ENCODE results near the gene TOPBP1.
"Not testable (repeated sequence)": the region's sequence is repeated elsewhere in the genome, so short reads cannot be mapped to it uniquely, and the experiment has no call there.

TOPBP1 gene

DNA sequence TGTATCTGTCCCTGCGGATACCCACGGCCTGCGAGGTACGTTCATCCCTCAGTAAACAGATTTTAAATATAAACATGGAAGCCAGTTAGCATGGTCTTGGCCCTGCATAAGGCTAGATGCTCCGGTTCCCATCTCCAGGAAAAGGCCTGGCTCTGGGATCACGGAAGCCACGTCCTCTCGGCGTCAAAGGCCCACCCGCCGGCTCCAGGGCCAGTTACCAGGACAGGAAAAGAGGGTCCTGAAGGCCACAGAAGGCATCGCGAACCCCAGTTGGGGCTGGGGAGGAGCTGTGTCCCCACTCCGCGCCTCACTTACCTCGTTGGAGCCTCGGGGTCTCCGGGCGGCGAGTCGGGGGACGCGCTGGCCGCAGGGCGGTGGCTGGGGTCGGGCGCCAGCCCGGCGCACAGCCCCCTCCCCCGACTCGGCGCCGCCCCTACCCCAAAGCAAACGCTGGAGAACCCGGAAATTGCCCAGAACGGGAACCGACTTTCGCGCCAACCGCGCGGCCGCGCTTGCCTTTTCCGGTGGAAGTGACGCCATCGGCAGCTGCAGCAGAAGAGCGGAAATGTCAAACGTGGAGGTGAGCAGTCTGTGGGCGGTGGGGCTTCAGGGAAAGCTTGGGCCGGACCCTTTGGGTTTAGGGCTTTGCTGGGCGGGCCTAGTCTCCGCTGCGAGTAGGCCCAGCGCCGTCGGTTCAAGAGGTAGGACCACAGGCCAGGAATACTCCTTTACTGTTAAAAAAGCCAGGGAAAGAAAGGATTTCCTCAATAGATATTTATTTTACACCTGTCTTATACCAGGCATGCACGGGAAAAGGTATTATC is at the start of gene TOPBP1:
Gene TOPBP1 (minus strand): TSS at position 488 of the 824 bp plus-strand sequence. CDS start 814 bp downstream, outside the sequence.
- no peak for FAIRE-seq

- no peak for FAIRE-seq
Observed at GRCh38 chr3:133711013-133711412, 49.3 kb upstream of the TOPBP1 start.

- FAIRE-seq = no peak
Observed at GRCh38 chr3:133709139-133709750, 47.5 kb upstream of the TOPBP1 start.

GRCh38 chr3:133706033-133706432 is 44.3 kb upstream of the TOPBP1 start:
- no peak for FAIRE-seq

DNA sequence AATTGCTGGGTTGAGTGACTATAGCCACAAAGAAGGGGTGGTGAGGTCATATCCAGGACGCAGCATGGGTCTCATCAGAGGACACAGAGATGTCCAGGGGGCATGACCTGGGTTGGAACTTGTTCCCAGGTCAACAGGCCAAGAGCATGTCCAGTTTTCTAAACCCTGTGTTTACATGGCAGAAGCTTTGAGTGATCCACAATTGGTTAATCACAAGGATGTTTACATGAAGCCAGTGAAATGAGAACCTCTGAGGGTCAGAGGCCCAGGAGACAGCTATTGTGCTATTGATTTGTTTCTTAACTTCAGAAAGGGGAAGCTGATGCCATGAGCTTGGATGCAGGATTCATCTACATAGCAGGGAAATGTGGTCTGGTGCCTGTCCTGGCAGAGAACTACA is 42.2 kb upstream of the TOPBP1 start:
- FAIRE-seq = no peak

DNA sequence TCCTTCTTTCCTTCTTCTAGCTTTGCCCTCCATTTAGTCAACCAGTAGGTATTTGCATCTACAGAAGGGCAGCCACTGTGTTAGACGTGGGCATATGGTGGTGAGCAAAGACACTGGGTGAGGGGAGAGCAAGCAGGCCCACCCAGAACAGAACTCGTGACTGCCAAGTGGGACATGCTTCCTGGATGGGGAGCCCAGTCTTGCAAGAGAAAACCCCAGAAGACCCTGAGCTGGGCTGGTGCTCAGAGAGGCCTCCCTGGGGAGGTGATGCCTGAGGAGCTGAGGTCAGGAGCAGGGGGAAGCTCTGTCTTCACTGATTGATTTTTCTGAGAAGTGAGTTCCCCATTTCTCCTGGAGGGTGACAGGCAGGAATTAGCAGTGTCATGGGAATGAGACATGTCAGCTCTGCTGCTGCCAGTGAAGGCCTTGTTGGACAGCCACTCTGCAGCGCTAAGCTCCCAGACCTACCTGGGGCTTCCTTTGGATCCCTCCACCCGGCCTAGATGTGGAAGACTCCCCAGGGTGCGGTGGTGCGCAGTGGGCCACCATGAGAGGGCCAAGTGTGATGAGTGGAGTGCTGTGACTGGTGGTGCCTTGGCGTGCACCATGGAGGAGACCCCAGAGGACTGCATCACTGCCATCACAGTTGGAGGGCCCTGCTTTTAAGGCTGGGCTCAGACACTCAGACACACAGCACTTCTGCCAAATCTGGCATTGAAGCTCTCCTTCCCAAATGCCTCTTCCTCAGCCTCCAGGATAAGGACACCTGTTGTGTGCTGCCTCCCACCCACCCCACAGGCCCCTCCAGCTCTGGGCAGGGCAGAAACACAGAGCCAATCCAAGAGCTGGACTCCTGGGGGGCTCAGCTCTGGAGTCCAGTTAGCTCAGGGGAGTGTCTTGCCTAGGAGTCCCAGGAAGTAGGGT is 40.0 kb upstream of the TOPBP1 start:
- no peak for FAIRE-seq

GRCh38 chr3:133700351-133700750 is 38.6 kb upstream of the TOPBP1 start:
- FAIRE-seq = no peak

DNA sequence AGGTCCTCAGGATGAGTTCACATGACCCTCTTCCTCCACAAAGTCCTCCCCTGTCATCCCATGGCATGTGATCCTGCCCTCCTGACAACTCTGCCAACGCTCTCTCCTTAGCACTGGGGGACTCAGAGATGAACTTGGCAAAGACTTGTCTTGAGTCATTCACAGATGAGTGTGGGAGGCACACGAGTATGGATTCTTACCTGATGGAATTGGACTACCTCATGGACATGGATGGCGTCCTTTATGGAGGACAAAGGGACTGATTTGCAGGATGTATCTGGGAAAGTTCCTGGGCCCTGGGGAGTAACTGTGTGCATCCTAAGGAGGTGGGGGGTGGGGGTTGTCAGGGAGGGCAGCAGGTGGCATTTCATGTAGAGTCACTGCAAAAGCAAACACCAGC is 38.2 kb upstream of the TOPBP1 start:
- FAIRE-seq = no peak

DNA sequence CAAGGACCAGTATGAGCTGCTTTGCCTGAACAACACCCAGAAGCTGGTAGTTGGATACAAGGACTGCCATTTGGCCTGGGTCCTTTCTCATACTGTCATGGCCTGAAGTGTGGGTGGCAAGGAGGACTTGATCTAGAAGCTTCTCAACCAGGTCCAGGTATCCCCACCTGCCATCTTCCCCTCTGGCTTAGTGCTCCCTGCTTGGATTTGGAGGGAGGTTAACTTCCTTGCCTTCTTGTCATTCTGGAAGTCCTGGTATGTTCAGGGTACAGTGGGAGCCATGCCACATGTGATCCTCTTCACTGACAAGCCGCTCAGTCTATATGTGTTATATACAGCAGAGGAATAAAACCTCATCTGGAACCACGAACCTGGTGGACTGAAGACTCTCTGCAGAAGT is 37.7 kb upstream of the TOPBP1 start:
- FAIRE-seq = no peak

DNA sequence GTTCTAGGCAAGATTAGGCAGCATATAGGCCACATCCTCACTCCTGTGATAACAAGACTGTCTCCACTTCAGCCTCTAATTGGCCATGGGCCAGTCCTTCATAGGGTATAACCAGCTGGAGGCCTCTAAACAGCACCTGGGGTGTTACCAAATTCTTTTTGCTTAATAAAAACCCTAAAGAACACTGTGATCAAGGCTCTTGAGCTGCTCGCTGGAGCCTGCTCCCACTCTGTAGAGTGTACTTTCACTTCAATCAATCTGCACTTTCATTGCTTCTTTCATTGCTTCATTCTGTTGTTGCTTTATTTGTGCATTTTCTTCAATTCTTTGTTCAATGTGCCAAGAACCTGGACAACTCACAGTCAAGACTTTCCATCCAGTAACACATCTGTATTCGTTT is 36.2 kb upstream of the TOPBP1 start:
- no peak for FAIRE-seq

GRCh38 chr3:133695560-133696171 is 33.9 kb upstream of the TOPBP1 start:
- FAIRE-seq = no peak

DNA sequence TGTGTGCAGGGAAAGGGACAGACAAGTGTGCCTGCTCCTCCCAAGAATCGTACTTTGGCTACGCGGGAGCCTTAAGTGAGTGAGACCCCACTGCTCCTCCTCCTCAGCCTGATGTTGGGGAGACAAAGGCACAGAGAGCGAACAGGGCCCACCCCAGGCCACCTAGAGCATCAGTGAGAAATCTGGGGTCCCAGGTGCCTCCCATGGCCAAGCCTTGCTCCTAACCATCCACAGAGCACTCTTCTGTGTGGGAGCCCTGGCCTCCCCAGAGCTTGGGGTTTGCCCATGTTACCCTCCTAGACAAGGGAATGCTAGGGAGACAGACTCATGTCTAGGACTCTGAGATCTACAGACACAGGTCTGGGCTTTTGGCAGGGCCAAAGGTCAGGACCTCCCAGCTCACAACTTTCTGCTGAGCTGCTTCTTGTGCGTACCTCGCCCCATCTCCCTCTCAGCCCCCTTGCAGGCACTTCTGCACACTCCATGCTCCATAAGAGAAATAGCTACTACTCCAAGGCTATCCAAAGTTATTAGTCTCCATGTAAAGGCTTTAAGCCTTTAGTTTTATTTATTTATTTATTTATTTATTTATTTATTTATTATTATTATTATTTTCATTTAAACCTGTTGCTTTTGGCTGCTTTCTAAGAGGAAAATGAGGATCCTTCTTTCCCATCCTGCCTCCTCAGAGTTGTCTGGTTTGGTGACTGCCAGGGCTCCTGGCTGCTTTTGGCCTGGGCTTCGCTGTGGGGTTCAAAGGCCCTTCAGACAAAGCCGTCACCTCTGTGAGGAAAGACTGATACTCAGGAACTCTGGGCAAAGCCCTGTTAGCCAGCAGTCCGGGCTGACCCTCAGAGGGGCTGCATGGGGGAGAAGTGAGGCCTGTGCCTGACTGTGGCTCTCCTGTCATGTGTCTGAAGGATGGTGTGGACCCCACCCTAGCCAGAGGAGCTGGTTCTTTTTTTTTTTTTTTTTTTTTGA is 32.8 kb upstream of the TOPBP1 start:
- no peak for FAIRE-seq

- FAIRE-seq = no peak
Observed at GRCh38 chr3:133693821-133694220, 32.1 kb upstream of the TOPBP1 start.

- no peak for FAIRE-seq
Observed at GRCh38 chr3:133692759-133693158, 31.0 kb upstream of the TOPBP1 start.

- FAIRE-seq = no peak
Observed at GRCh38 chr3:133691273-133692107, 29.7 kb upstream of the TOPBP1 start.

DNA sequence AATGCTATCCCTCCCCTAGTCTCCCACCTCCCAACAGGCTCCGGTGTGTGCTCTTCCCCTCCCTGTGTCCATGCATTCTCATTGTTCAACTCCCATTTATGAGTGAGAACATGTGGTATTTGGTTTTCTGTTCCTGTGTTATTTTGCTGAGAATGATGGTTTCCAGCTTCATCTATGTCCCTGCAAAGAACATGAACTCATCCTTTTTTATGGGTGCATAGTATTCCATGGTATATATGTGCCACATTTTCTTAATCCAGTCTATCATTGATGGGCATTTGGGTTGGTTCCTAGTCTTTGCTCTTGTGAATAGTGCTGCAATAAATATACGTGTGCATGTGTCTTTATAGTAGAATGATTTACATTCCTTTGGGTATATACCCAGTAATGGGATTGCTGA is 16.3 kb upstream of the TOPBP1 start:
- FAIRE-seq = not testable (repeated sequence)

DNA sequence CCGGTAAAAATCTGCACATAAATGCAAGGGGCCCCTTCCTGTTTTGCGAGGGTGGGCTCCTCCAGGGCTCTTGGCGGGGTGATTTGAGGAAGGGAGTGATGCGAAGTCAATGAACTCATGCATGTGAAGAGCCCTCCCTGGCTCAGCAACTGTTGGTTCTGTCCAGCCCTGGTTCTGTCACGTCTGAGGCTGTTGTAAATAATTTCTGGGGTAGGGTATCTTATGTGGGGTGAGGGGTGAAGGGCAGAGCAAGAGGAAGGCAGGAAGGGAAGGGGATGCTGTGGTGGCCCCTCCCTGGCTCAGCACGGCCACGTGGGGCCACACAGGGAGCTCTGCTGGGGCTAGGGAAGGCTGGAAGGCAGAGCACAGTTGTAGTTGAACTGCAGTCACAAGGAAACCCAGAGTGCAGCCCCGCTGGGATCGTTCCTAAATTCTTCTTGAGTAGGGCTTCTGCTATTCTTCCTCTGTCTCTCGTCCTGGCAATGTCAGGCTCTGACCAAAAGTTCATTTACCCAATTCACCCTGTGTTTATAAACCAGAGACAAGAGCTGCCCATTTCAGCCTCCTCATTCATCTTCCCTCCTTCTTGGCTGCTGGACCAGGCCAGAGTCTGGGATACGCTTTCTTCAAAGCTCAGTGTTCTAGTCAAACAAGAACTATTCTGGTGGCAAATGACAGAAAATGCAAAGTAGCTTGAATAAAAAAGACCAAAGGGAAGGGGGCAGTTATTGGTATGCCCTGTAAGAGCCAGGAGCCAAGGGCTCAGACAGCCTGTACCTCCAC is 14.8 kb upstream of the TOPBP1 start:
- no peak for FAIRE-seq

DNA sequence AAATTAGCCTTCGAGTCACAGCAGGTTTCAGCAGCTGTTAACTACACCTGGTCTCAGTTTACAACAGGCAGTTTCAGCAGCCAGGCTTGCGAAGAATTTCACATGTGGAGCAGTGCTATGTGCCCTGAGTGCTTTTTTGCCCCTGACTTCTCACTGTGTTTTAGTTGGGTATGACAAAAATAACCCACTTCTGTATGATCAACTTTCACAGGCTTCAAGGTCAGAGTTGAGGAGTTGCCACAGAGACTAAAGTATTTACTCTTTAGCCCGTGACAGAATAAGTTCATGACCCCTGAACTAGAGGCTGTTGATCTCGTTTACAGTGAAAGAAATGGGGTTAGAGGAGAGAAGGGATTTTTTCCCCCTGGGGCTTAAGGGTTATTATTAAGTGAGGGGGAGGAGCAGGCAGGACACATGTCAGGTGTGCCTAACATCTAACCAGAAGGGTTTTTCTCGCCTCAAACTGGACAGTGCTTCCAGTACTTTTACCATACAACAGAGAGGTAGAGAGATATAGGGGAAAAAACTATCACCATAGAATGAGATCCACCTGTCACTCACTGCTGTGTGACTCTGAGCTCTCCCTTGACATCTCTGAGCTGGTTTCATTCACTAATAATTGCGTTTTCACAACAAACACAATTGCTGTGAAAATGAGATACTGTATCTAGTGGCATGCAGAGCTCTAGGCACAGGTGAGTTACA is 14.0 kb upstream of the TOPBP1 start:
- no peak for FAIRE-seq

- FAIRE-seq = no peak
Observed at GRCh38 chr3:133674290-133674919, 12.7 kb upstream of the TOPBP1 start.
